HepG2 (cell line): ENCODE results near the gene KAT7. TPM values are rescaled to one million over a fixed set of nuclear protein-coding genes. Genes with fewer than 3 reads are reported as not detected.

ENCODE experiments used
- ARHGAP35 ChIP-seq: sonication (generic); formaldehyde crosslinking; IDR thresholded peaks from 2 replicates; pipeline ENCODE4 v1.9.0; 2022; ENCODE audit warnings: mild to moderate bottlenecking, inconsistent platforms, moderate library complexity, missing genetic modification reagents, borderline replicate concordance
- ATF1 ChIP-seq: IDR thresholded peaks from 2 replicates; pipeline ENCODE4 v1.6.1; 2016; ENCODE audit warnings: mild to moderate bottlenecking, control low read depth
- CSRNP2 ChIP-seq: sonication (generic); formaldehyde crosslinking; conservative IDR thresholded peaks from 2 replicates; pipeline ENCODE4 v1.8.0; 2022; ENCODE audit warnings: low read depth, missing genetic modification reagents
- ELF3 ChIP-seq: IDR thresholded peaks from 2 replicates; pipeline ENCODE4 v1.6.1; 2016; ENCODE audit warnings: missing genetic modification reagents, missing compliant biosample characterization
- ERF ChIP-seq: IDR thresholded peaks from 2 replicates; pipeline ENCODE4 v1.6.1; 2018; ENCODE audit warnings: missing biosample characterization, missing genetic modification reagents
- FOXC1 ChIP-seq: sonication (generic); formaldehyde crosslinking; IDR thresholded peaks from 2 replicates; pipeline ENCODE4 v1.8.0; 2022; ENCODE audit warnings: mild to moderate bottlenecking, missing genetic modification reagents, borderline replicate concordance
- FOXP4 ChIP-seq: sonication (generic); formaldehyde crosslinking; IDR thresholded peaks from 2 replicates; pipeline ENCODE4 v1.4.0; 2020; ENCODE audit warnings: missing genetic modification reagents
- GTF3A ChIP-seq: sonication (generic); formaldehyde crosslinking; conservative IDR thresholded peaks from 2 replicates; pipeline ENCODE4 v1.4.0; 2020; ENCODE audit warnings: mild to moderate bottlenecking, missing genetic modification reagents
- KDM4B ChIP-seq: sonication (generic); formaldehyde crosslinking; IDR thresholded peaks from 2 replicates; pipeline ENCODE4 v1.4.0; 2020; ENCODE audit warnings: missing genetic modification reagents
- NR2F6 ChIP-seq, 2 experiments: IDR thresholded peaks; 2 replicates each; pipeline ENCODE4 v1.6.1; 2016; ENCODE audit warnings: antibody characterized with exemption in 1 of 2, mild to moderate bottlenecking in 1 of 2
- PAWR ChIP-seq: sonication (generic); formaldehyde crosslinking; IDR thresholded peaks from 2 replicates; pipeline ENCODE4 v1.4.0; 2020; ENCODE audit warnings: missing genetic modification reagents, mild to moderate bottlenecking, borderline replicate concordance
- SNAPC2 ChIP-seq: sonication (generic); formaldehyde crosslinking; IDR thresholded peaks from 2 replicates; pipeline ENCODE4 v1.8.1; 2022; ENCODE audit warnings: mild to moderate bottlenecking, missing genetic modification reagents
- SP4 ChIP-seq: sonication (generic); formaldehyde crosslinking; IDR thresholded peaks from 2 replicates; pipeline ENCODE4 v1.8.1; 2023; ENCODE audit warnings: mild to moderate bottlenecking, missing genetic modification reagents
- SRF ChIP-seq: IDR thresholded peaks from 2 replicates; pipeline ENCODE4 v1.6.1; 2011; ENCODE audit warnings: mild to moderate bottlenecking, low read depth, low read length, moderate library complexity
- ZBTB38 ChIP-seq: sonication (generic); formaldehyde crosslinking; IDR thresholded peaks from 2 replicates; pipeline ENCODE4 v1.5.1; 2020; ENCODE audit warnings: mild to moderate bottlenecking, missing genetic modification reagents
- ZNF230 ChIP-seq: sonication (generic); formaldehyde crosslinking; IDR thresholded peaks from 2 replicates; pipeline ENCODE4 v1.4.0; 2020; ENCODE audit warnings: mild to moderate bottlenecking, missing genetic modification reagents
- ZNF235 ChIP-seq: sonication (generic); formaldehyde crosslinking; IDR thresholded peaks from 2 replicates; pipeline ENCODE4 v1.8.1; 2023; ENCODE audit warnings: mild to moderate bottlenecking, missing genetic modification reagents, borderline replicate concordance
- ZNF572 ChIP-seq: sonication (generic); formaldehyde crosslinking; IDR thresholded peaks from 2 replicates; pipeline ENCODE4 v1.5.1; 2020; ENCODE audit warnings: mild to moderate bottlenecking, missing genetic modification reagents
- ZNF589 ChIP-seq: sonication (generic); formaldehyde crosslinking; conservative IDR thresholded peaks from 2 replicates; pipeline ENCODE4 v1.8.0; 2022; ENCODE audit warnings: mild to moderate bottlenecking, moderate library complexity, missing genetic modification reagents
- ZNF777 ChIP-seq: sonication (generic); formaldehyde crosslinking; IDR thresholded peaks from 2 replicates; pipeline ENCODE4 v1.4.0; 2020; ENCODE audit warnings: missing genetic modification reagents
- polyA plus RNA-seq, 8 experiments: library from polyadenylated mRNA; depleted of rRNA in 3 of 8; stranded (reverse) in 7 of 8; unstranded in 1 of 8; fragments of >200 nt; fragmentation: Illumina TruSeq in 4 of 8; extraction: Trizol in 4 of 8; gene quantifications; 2 replicates each; pipeline versions ENCODE4 v1.2.1 to v1.2.3, GENCODE V29; 2011 to 2016; ENCODE audit warnings: low read depth in 4 of 8, missing spikeins in 1 of 8, mixed read lengths in 1 of 8; ENCODE audit not compliant: insufficient read depth in 1 of 8
- total RNA-seq, 5 experiments: library from RNA; depleted of rRNA; stranded (reverse); fragments of >200 nt; fragmentation: Illumina TruSeq; extraction: Trizol; gene quantifications; 2 replicates each; pipeline ENCODE4 v1.2.3, GENCODE V29; 2016; ENCODE audit warnings: low read depth in 1 of 5
- TF ChIP-seq, protein P1 (sequence below): sonication (generic); formaldehyde crosslinking; IDR thresholded peaks from 2 replicates; pipeline ENCODE4 v1.4.0; 2020; ENCODE audit warnings: missing genetic modification reagents
- TF ChIP-seq, protein P2 (sequence below): sonication (generic); formaldehyde crosslinking; IDR thresholded peaks from 2 replicates; pipeline ENCODE4 v1.8.0; 2022; ENCODE audit warnings: mild to moderate bottlenecking, missing genetic modification reagents, moderate library complexity
- TF ChIP-seq, protein P3 (sequence below): sonication (generic); formaldehyde crosslinking; IDR thresholded peaks from 2 replicates; pipeline ENCODE4 v1.4.0; 2020; ENCODE audit warnings: missing genetic modification reagents

The KAT7 gene
- total and polyA plus RNA-seq, 2 of the 13 experiments (the other 11 are each of a cell fraction or from before 2014, with no cell fraction given), result 21.2 to 39.2 TPM

GRCh38 chr17:49851387-49852291 is 63.2 kb downstream of the KAT7 start (continued):
- TF ChIP-seq ZBTB38 (CRISPR knock-in tag) (0 out of 2 replicates have a peak, but pooled peaks have one; percentile 24), ZNF572 (CRISPR knock-in tag) (no peak), ZNF230 (CRISPR knock-in tag) (no peak), ZNF235 (CRISPR knock-in tag) (0 out of 2 replicates have a peak, but pooled peaks have one; percentile 35), SNAPC2 (CRISPR knock-in tag) (0 out of 2 replicates have a peak, but pooled peaks have one; percentile 44), ZNF777 (CRISPR knock-in tag) (no peak), SP4 (no peak), FOXC1 (CRISPR knock-in tag) (no peak), ARHGAP35 (CRISPR knock-in tag) (0 out of 2 replicates have a peak, but pooled peaks have one; percentile 68), ELF3 (no peak), FOXP4 (no peak), CSRNP2 (CRISPR knock-in tag) (no peak), KDM4B (CRISPR knock-in tag) (no peak), SRF (no peak), NR2F6 (IDR thresholded peaks at IDR 0.05) (no peak), NR2F6 (CRISPR knock-in tag; IDR thresholded peaks at IDR 0.05) (no peak), ATF1 (no peak), ERF (CRISPR knock-in tag) (peak; percentile 35; the same call in 1 of the 2 replicates), GTF3A (CRISPR knock-in tag) (no peak), ZNF589 (no peak), PAWR (no peak)
- TF ChIP-seq, protein P1, sequence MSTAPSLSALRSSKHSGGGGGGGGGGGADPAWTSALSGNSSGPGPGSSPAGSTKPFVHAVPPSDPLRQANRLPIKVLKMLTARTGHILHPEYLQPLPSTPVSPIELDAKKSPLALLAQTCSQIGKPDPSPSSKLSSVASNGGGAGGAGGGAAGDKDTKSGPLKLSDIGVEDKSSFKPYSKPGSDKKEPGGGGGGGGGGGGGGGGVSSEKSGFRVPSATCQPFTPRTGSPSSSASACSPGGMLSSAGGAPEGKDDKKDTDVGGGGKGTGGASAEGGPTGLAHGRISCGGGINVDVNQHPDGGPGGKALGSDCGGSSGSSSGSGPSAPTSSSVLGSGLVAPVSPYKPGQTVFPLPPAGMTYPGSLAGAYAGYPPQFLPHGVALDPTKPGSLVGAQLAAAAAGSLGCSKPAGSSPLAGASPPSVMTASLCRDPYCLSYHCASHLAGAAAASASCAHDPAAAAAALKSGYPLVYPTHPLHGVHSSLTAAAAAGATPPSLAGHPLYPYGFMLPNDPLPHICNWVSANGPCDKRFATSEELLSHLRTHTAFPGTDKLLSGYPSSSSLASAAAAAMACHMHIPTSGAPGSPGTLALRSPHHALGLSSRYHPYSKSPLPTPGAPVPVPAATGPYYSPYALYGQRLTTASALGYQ, result no peak
- TF ChIP-seq, protein P2, sequence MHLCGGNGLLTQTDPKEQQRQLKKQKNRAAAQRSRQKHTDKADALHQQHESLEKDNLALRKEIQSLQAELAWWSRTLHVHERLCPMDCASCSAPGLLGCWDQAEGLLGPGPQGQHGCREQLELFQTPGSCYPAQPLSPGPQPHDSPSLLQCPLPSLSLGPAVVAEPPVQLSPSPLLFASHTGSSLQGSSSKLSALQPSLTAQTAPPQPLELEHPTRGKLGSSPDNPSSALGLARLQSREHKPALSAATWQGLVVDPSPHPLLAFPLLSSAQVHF, result no peak
- TF ChIP-seq, protein P3, sequence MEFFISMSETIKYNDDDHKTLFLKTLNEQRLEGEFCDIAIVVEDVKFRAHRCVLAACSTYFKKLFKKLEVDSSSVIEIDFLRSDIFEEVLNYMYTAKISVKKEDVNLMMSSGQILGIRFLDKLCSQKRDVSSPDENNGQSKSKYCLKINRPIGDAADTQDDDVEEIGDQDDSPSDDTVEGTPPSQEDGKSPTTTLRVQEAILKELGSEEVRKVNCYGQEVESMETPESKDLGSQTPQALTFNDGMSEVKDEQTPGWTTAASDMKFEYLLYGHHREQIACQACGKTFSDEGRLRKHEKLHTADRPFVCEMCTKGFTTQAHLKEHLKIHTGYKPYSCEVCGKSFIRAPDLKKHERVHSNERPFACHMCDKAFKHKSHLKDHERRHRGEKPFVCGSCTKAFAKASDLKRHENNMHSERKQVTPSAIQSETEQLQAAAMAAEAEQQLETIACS (CRISPR knock-in tag), result no peak
